MM.1S (cell line): ENCODE data around the gene ATXN10.

Experiments
- CTCF ChIP-seq: fragments of 300-600 bp; sonication (generic); IDR thresholded peaks from 2 replicates; pipeline ENCODE4 v1.5.1; 2016; ENCODE audit warnings: antibody characterized with exemption, low read length, mixed read lengths
- EZH2phosphoT487 ChIP-seq: fragments of 300-600 bp; sonication (generic); IDR thresholded peaks from 2 replicates; pipeline ENCODE4 v1.6.1; 2018; ENCODE audit warnings: antibody characterized with exemption, low read length

GRCh38 chr22:45891021-45891421 is 219.4 kb downstream of the ATXN10 start:
- no peak for TF ChIP-seq CTCF
- no peak for TF ChIP-seq EZH2phosphoT487
